ENCODE results near the gene DUSP28. TPM values are rescaled to one million over a fixed set of nuclear protein-coding genes. Genes with fewer than 3 reads are reported as not detected.

The DUSP28 gene
- total RNA-seq, 1 experiment from 2014 or later: 10.9 TPM

DNA sequence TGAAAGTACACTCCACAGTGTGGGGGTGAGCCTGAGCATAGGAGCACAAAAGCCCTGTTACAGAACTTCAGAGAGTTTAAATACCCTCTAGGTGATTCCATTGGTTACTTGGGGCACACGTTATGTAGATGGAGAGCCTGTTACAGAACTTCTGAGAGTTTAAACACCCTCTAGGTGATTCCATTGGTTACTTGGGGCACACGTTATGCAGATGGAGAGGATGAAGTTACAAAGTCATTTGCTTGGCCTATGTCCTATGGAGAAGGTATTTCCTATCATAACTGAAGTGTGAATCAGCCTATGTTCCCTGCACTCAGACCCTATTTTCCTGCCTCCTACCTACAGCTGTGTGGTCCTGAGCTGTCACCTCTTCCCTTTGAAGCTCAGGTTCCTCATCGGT is 22.6 kb downstream of the DUSP28 start:
- Histone ChIP-seq H3K27me3 (ENCODE audit: insufficient read depth, low read depth) (no peaks in the 10 kb centered on the region), H3K27ac (no peak overlapping the region), H3F3A (ENCODE audit: insufficient read depth, low read depth) (peaks cover 61% of the 10 kb centered on the region), H3K79me2 (ENCODE audit: low read depth) (peaks cover 84% of the 10 kb centered on the region), H2AFZ (no peak overlapping the region), H3K4me3 (no peak overlapping the region), H3K36me3 (ENCODE audit: low read depth) (no peaks in the 10 kb centered on the region; the same call in 1 of the 2 replicates), H3K9me3 (ENCODE audit: insufficient read depth, low read depth) (no peaks in the 10 kb centered on the region), H3K9me2 (ENCODE audit: insufficient read depth) (no peaks in the 10 kb centered on the region), H3K4me2 (no peak overlapping the region), H3K4me1 (replicated peaks; ENCODE audit: insufficient read depth) (peaks cover 66% of the 10 kb centered on the region), H4K20me1 (ENCODE audit: insufficient read depth) (peaks cover 38% of the 10 kb centered on the region)
- intact Hi-C loops (cut with micrococcal nuclease; ENCODE audit: unreplicated experiment): no loop called here
- DNase-seq: no peak
- ChIA-PET POLR2A (ENCODE audit: unreplicated experiment) (no interaction called here), CTCF (no interaction called here)
- no TSS peak for BruUV-seq (replicated peaks)
- TF ChIP-seq, protein P1, sequence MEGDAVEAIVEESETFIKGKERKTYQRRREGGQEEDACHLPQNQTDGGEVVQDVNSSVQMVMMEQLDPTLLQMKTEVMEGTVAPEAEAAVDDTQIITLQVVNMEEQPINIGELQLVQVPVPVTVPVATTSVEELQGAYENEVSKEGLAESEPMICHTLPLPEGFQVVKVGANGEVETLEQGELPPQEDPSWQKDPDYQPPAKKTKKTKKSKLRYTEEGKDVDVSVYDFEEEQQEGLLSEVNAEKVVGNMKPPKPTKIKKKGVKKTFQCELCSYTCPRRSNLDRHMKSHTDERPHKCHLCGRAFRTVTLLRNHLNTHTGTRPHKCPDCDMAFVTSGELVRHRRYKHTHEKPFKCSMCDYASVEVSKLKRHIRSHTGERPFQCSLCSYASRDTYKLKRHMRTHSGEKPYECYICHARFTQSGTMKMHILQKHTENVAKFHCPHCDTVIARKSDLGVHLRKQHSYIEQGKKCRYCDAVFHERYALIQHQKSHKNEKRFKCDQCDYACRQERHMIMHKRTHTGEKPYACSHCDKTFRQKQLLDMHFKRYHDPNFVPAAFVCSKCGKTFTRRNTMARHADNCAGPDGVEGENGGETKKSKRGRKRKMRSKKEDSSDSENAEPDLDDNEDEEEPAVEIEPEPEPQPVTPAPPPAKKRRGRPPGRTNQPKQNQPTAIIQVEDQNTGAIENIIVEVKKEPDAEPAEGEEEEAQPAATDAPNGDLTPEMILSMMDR (conservative IDR thresholded peaks at IDR 0.05): no peak
- no peak for TF ChIP-seq EZH2 (IDR thresholded peaks at IDR 0.05; ENCODE audit: low read depth)

DNA sequence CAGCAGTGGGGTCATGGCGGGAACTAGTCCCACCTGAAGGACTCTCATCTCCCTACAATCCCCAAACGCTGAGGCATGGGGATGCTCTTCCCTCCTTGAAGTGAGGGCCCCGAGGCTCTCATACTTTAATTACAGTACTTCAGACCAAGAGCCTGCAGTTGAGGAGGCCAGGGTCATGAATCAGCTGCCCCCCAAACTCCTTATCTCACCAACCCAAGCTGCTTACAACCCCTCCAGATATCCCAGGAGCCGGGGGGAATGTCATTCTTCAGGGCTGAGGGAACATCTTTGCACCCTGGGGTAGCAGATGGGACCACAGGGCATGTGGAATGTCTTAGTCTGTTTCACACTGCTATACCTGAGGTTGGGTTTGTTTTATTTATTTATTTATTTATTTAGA is 23.6 kb downstream of the DUSP28 start:
- H3K9me2 ChIP-seq (ENCODE audit: insufficient read depth): no peaks in the 10 kb centered on the region
- intact Hi-C loops (cut with micrococcal nuclease; ENCODE audit: unreplicated experiment): no loop called here
- peaks cover 65% of the 10 kb centered on the region for H3K4me1 ChIP-seq (replicated peaks; ENCODE audit: insufficient read depth)
- H3K4me3 ChIP-seq: no peak overlapping the region
- DNase-seq: no peak
- H3F3A ChIP-seq (ENCODE audit: insufficient read depth, low read depth): peaks cover 52% of the 10 kb centered on the region
- H3K4me2 ChIP-seq: no peak overlapping the region; the same call in 1 of the 2 replicates
- POLR2A ChIA-PET (ENCODE audit: unreplicated experiment): no interaction called here
- no TSS peak for BruUV-seq (replicated peaks)
- H3K36me3 ChIP-seq (ENCODE audit: low read depth): no peaks in the 10 kb centered on the region; the same call in 1 of the 2 replicates
- H3K9me3 ChIP-seq (ENCODE audit: insufficient read depth, low read depth): no peaks in the 10 kb centered on the region
- TF ChIP-seq, protein P1 (conservative IDR thresholded peaks at IDR 0.05): no peak
- no peak for TF ChIP-seq EZH2 (IDR thresholded peaks at IDR 0.05; ENCODE audit: low read depth)
- no peak overlapping the region for H2AFZ ChIP-seq
- H3K27me3 ChIP-seq (ENCODE audit: insufficient read depth, low read depth): no peaks in the 10 kb centered on the region
- CTCF ChIA-PET: no interaction called here
- no peak overlapping the region for H3K27ac ChIP-seq
- peaks cover 37% of the 10 kb centered on the region for H4K20me1 ChIP-seq (ENCODE audit: insufficient read depth)
- H3K79me2 ChIP-seq (ENCODE audit: low read depth): peaks cover 84% of the 10 kb centered on the region

DNA sequence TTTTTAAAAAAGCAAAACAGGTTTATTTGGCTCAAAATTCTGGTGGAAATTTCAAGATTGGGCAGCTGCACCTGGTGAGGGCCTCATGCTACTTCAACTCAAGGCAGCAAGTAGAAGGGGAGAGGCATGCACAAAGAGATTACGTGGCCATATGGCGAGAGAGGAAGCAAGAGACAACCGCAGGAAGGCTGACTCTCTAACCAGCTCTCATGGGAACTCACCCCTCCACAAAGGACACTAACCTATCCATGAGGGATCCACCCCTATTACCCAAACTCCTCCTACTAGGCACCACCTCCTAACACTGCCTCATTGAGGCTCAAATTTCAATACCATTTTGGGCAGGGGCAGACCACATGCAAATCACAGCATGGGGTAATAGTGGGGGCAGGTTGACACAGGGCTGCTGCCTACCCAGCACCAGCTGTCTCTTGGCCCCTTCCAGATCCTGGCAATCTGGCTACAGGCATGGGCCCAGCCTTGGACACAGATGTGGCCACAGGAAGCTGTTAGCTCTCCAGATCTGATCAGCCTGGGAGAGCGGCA is 24.4 kb downstream of the DUSP28 start:
- ChIA-PET POLR2A (ENCODE audit: unreplicated experiment) (no interaction called here), CTCF (no interaction called here)
- Histone ChIP-seq H2AFZ (no peak overlapping the region), H3K4me2 (peak overlapping the region; percentile 97), H3K79me2 (ENCODE audit: low read depth) (peaks cover 85% of the 10 kb centered on the region), H3K27ac (no peak overlapping the region), H3K4me3 (peak overlapping the region; percentile 83; the same call in 1 of the 2 replicates), H3K4me1 (replicated peaks; ENCODE audit: insufficient read depth) (peaks cover 57% of the 10 kb centered on the region), H3F3A (ENCODE audit: insufficient read depth, low read depth) (peaks cover 44% of the 10 kb centered on the region), H3K9me2 (ENCODE audit: insufficient read depth) (no peaks in the 10 kb centered on the region), H3K9me3 (ENCODE audit: insufficient read depth, low read depth) (no peaks in the 10 kb centered on the region), H3K27me3 (ENCODE audit: insufficient read depth, low read depth) (no peaks in the 10 kb centered on the region), H3K36me3 (ENCODE audit: low read depth) (no peaks in the 10 kb centered on the region; the same call in 1 of the 2 replicates), H4K20me1 (ENCODE audit: insufficient read depth) (peaks cover 33% of the 10 kb centered on the region)
- DNase-seq: peak in 1 of 2 experiments; percentile 46
- no TSS peak for BruUV-seq (replicated peaks)
- intact Hi-C loops (cut with micrococcal nuclease; ENCODE audit: unreplicated experiment): no loop called here
- TF ChIP-seq, protein P1 (conservative IDR thresholded peaks at IDR 0.05): no peak
- no peak for TF ChIP-seq EZH2 (IDR thresholded peaks at IDR 0.05; ENCODE audit: low read depth)
